GM21447 (cell line): Measurements from ENCODE around the gene TOP3A.

Source experiments
- ATAC-seq: cut with Tn5 transposase; IDR thresholded peaks from one replicate; pipeline ENCODE4 v1.9.1; 2021; ENCODE audit not compliant: unreplicated experiment

TOP3A gene

GRCh38 chr17:18235743-18236256 is 79.0 kb downstream of the TOP3A start:
- ATAC-seq = no peak

DNA sequence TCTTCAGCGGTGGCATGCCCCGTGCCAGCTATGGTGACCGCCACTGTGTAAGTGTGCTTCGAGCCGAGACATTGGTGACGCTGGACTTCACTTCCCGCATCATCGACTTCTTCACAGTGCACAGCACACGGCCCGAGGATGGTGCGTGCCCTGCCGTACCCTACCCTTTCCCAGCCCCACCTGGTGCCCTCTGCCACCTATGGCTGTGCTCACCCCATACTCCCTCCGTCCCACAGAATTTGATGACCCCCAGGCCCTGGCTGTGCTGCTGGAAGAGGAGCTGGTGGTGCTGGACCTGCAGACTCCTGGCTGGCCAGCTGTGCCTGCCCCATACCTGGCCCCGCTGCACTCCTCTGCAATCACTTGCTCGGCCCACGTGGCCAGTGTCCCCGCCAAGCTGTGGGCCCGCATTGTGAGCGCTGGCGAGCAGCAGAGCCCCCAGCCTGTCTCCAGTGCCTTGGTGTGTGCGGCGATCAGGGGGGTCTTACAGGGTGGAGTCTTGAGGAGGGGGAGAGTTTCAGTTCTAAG is 79.9 kb downstream of the TOP3A start:
- ATAC-seq = no peak

DNA sequence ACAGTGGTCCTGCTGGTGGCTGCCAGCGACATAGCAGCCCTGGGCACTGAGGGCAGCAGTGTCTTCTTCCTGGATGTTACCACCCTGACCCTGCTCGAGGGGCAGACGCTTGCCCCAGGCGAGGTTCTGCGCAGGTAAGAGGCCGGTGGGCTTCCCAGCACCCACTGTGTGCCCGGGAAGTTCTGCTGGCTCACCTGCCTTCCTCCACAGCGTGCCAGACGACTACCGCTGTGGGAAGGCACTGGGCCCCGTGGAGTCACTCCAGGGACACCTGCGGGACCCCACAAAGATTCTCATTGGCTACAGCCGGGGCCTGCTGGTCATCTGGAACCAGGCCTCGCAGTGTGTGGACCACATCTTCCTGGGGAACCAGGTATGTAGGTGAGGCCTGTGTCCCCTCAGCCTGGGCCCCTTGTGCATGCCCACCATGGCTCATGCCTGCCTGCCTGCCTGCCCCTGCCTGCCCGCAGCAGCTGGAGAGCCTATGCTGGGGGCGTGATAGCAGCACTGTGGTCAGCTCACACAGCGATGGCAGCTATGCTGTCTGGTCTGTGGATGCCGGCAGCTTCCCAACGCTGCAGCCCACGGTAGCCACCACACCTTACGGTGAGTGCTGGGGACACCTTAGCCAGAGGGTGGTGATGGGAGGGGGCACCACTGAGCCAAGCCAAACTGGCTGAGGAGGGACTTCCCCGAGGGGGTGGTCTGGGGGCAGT is 80.8 kb downstream of the TOP3A start:
- no peak for ATAC-seq

DNA sequence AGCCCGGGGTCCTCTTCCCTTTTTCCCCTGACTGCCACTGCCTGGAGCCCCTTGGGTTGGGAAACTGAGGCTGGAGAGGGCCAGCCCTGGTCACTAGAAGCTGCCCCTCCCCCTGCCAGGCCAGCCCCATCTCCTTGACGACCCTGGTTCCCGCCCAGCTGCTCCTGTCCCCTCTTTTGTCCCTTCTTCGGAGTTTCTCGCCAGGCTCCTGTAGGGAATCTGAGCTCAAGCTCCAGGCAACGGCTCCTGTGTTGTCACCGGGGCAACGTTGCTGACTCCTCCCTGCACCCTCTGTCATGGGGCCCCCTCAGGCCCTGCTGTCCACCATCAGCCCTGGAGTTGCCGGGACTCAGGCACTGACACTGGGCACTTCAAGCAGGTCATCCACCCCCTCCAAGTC is 83.6 kb downstream of the TOP3A start:
- no peak for ATAC-seq

DNA sequence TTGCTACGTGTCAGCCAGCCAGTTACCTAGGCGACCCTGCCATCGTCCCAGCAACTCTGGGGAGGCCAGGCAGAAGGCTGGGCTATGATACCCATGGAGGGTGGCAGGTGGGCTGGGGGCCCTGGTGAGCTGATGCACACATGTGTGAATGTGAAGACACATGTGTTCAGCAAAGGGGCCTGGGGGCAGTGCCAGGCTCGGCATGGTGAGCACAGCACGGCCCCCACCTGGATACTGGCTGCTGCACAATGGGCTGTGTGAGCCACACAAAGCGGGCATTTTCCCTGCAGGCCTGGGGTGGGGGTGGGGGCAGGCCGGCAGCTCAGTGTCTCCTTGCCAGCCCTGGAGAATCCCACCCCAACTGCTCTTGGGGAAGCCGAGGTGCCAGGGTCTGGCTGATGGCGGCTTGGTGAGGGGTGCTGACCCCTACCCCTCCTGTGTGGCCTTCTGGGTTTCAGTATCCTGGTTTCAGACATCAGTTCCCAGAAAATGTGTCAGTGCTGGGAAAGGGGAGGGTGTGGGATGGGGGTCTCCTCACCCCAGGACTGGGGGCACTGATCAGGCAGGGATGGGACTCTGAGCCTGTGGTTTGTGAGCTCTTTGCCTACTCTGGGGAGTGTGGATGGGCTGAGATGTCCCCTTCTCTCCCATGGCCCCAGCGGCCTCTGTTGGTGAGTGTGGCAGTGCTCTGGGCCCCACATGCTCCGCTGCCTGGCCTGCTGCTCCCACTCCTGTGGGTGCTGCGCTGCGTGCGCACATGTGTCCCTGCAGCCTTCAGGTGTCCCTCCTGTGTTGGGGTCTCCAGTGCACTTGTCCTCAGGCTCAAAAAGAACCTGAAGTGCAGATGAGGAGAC is 84.3 kb downstream of the TOP3A start:
- no peak for ATAC-seq

DNA sequence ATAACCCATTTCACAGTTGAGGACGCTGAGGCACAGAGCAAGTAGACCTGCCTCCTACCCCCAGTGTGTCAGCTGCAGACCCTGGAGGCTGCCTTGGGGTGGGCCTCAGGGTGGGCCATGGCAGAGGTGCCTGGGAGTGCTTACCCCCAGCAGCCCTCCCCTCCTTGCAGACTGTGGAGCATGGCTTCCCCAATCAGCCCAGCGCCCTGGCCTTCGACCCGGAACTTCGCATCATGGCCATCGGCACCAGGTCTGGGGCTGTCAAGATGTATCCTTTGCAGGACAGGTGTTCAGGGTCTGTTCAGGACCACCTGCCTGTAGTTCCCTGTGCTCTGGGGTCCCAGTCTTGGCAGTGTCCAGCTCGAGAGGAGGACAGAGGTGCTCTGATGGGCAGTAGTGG is 85.0 kb downstream of the TOP3A start:
- ATAC-seq = no peak

DNA sequence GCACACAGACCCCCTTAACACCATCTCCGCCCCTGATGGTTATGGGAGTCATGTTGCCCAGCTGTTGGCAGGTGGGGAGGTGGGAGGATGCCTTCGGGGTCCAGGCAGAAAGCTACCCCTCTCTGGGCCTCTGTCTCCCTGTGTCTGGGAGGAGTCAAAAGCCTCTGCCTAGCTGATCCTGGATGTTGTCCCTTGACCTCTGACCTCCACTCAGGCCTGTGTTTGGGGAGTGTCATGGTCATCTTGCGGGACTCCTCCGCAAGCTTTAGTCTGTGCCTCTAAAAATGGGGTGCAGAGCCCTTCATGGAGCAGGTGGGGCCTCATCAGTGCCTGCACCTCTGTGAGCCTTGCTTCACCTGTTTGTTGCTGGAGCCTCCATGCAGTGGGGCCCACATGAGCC is 85.5 kb downstream of the TOP3A start:
- no peak for ATAC-seq

DNA sequence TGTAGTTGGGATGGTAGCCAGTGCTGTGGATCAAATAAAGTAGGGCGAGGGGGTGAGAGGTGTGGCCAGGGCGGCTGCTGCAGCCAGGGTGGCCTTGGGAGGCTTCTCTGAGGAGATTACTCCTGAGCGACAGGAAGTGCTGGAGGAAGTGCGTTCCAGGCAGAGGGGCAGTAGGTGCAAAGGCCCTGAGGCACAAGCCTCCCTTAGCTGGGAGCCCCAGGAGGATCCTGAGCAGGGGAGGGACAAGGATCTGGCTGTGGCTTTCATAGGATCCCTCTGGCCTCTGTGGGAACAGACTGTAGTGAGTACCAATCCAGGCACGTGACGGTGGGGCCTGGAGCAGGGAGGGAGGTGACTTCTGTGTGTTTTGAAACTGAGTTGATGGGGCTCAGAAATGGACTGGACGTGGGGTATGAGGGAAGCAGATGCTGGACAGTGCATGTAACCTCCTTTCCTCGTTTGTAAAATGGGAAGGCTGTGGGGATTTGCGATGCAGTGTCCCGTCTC is 86.6 kb downstream of the TOP3A start:
- no peak for ATAC-seq

DNA sequence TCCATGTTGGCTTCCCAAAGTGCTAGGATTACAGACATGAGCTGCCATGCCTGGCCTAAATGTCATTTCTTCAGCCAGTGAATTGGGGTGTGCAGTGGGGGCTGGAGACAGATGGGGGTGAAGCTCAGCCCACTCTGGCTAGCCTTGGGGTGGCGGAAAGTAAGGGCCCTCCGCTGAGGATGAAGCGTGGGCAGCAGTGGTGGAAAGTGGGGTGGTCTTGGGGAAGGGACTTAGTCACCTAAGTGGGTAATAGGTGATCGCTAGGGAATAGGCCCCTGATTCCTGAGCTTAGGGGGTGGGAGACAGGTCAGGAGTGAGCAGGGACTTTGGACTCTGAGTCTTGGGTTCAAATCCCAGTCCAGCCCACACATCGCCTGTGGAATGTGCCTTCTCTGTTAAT is 87.2 kb downstream of the TOP3A start:
- ATAC-seq = no peak

DNA sequence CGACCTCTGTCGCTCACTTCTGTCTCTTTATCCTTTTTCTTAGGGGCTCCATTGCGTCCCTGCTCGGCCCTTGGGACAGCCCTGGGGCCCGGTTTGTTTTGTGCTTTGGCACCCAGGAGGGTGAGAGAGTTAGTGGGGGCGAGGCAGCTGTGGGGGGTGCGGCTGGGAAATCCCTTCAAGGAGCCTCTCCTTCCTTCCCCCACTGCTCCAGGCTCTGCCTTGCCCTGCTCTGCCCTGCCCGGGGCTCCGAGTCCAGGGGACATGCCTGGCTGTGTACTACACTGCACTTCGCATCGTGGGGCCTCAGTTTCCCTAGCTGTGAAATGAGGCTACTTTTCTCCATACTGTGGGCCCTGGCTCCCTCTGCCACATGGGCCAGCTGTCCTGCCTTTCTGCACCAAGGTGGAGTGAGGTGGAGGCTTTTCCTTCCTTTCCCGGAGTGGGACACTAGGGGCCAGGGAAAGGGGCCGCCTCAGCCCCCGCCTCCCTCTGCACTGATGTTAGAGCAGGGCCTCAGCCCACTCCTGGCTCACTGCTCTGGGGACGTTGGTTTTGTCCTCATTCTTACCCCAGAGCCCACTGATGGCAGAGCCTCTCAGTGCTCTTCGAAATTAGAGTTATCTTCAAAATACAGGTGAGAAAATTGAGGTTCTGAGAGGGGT is 88.4 kb downstream of the TOP3A start:
- ATAC-seq = no peak

DNA sequence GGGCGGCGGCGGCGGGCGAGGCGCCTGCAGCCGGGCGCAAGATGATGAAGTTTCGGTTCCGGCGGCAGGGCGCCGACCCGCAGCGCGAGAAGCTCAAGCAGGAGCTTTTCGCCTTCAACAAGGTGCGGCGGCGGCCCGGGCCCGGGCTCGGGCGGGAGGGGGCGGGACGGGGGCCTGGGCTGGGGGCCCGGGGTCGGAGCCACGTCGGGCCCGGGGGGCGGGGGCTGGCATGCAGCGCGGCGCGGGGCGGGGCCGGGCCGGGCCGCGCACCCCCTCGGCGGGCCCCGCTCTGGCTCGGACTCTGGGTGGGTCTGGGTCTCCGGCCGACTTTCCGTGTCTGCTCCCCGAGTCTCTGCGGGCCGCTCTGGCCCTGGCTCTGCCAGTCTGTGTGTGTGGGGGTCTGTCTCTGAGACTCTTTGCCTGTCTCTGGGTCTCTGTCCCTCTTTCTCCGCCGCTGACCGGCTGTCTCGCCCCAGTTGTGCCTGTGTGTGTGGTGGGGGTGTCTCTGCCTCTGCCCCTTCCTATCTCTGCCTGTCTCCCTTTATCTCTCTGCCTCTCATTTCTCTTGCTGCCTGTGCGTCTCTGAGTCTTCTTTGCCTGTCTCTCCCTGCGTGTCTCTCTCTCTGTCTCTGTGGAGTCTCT is 89.0 kb downstream of the TOP3A start:
- ATAC-seq = peak; percentile 14

- peak; percentile 66 for ATAC-seq
Observed at GRCh38 chr17:18225121-18225641, 89.6 kb downstream of the TOP3A start, which contains the start of gene LLGL1. LLGL1 (plus strand) TSS chr17:18225635; CDS start chr17:18225683, 48 bp downstream.

- ATAC-seq = no peak
Observed at GRCh38 chr17:18224387-18225120, 90.2 kb downstream of the TOP3A start.

DNA sequence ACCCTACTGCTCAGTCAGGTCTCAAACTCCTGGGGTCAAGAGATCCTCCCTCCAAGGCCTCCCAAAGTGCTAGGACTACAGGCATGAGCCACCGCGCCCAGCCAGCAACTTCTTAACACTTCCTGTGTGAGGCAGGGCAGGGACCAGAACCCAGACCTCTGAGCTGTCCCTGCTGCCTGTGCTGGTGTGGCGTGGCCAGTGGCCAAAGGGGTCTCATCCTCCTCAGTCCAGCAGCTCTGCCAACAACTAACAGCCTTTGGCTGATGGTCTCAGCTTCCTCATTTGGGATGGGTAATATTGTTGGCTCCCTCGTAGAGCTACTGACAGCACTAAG is 90.8 kb downstream of the TOP3A start:
- ATAC-seq = no peak
